Hepatocyte (in vitro differentiated cells): Measurements from ENCODE around the gene CPM. TPM values are rescaled to one million over a fixed set of nuclear protein-coding genes. Genes with fewer than 3 reads are reported as not detected.

Experiments used
- DNase-seq: peaks from one replicate; pipeline ENCODE4 v3.0.0-alpha.2; 2016; ENCODE audit warnings: low spot score
- H2AFZ ChIP-seq: fragments of 200-600 bp; sonication (generic); 2 replicates; pipeline ENCODE4 v1.6.0; 2016; ENCODE audit warnings: antibody characterized with exemption, mild to moderate bottlenecking
- H3K27ac ChIP-seq: fragments of 200-600 bp; sonication (generic); 2 replicates; pipeline ENCODE4 v1.5.1; 2016; ENCODE audit warnings: mild to moderate bottlenecking
- H3K27me3 ChIP-seq: fragments of 200-600 bp; sonication (generic); 2 replicates; pipeline ENCODE4 v1.6.1; 2016
- H3K36me3 ChIP-seq: fragments of 200-600 bp; sonication (generic); replicated peaks from 2 replicates; pipeline ENCODE4 v1.5.1; 2016; ENCODE audit warnings: low read depth; ENCODE audit not compliant: insufficient read depth
- H3K4me1 ChIP-seq: fragments of 200-600 bp; sonication (generic); 2 replicates; pipeline ENCODE4 v1.5.1; 2016; ENCODE audit warnings: mild to moderate bottlenecking, moderate library complexity; ENCODE audit not compliant: insufficient read depth
- H3K4me2 ChIP-seq: fragments of 200-600 bp; sonication (generic); 2 replicates; pipeline ENCODE4 v1.6.0; 2016
- H3K4me3 ChIP-seq: fragments of 200-600 bp; sonication (generic); 2 replicates; pipeline ENCODE4 v1.5.1; 2016; ENCODE audit warnings: mild to moderate bottlenecking
- H3K79me2 ChIP-seq: fragments of 200-600 bp; sonication (generic); 2 replicates; pipeline ENCODE4 v1.6.0; 2017; ENCODE audit warnings: mild to moderate bottlenecking
- H3K9me2 ChIP-seq: fragments of 200-600 bp; sonication (generic); replicated peaks from 2 replicates; pipeline ENCODE4 v1.6.0; 2017; ENCODE audit warnings: mild to moderate bottlenecking; ENCODE audit not compliant: insufficient read depth
- H3K9me3 ChIP-seq: fragments of 200-600 bp; sonication (generic); 2 replicates; pipeline ENCODE4 v1.5.1; 2016; ENCODE audit warnings: low read depth, mild to moderate bottlenecking
- H4K20me1 ChIP-seq: fragments of 200-600 bp; sonication (generic); 2 replicates; pipeline ENCODE4 v1.6.0; 2016; ENCODE audit warnings: mild to moderate bottlenecking; ENCODE audit not compliant: insufficient read depth, poor library complexity, severe bottlenecking
- EZH2 ChIP-seq: fragments of 200-600 bp; sonication (generic); IDR thresholded peaks from 2 replicates; pipeline ENCODE4 v1.6.1; 2016; ENCODE audit warnings: antibody characterized with exemption, mild to moderate bottlenecking, borderline replicate concordance
- EZH2phosphoT487 ChIP-seq: fragments of 200-600 bp; sonication (generic); IDR thresholded peaks from one replicate; pipeline ENCODE4 v1.6.1; 2018; ENCODE audit warnings: antibody characterized with exemption, mild to moderate bottlenecking, low read depth, moderate library complexity; ENCODE audit not compliant: unreplicated experiment, severe bottlenecking
- WGBS: methylation state at CpG from one replicate; pipeline ENCODE4 v1.1.6; 2016; ENCODE audit warnings: low lambda C conversion rate; ENCODE audit errors: missing lambda C conversion rate; 5-methylcytosine and 5-hydroxymethylcytosine counted together
- polyA plus RNA-seq: library from polyadenylated mRNA; unstranded; fragments of >200 nt; fragmentation: Nextera tagmentation; extraction: Ambion mirVana; gene quantifications from 2 replicates; pipeline ENCODE4 v1.2.1, GENCODE V29; 2016
- total RNA-seq: library from RNA; depleted of rRNA; stranded (reverse); fragments of >200 nt; gene quantifications from 2 replicates; pipeline ENCODE4 v1.2.3, GENCODE V29; 2014
- TF ChIP-seq, protein P1 (sequence below): fragments of 200-600 bp; sonication (generic); IDR thresholded peaks from 2 replicates; pipeline ENCODE4 v1.5.1; 2016; ENCODE audit warnings: antibody characterized with exemption, mild to moderate bottlenecking; ENCODE audit not compliant: poor library complexity

Gene CPM
- total and polyA plus RNA-seq, 2 experiments from 2014 or later, result 26.8 to 28.0 TPM

DNA sequence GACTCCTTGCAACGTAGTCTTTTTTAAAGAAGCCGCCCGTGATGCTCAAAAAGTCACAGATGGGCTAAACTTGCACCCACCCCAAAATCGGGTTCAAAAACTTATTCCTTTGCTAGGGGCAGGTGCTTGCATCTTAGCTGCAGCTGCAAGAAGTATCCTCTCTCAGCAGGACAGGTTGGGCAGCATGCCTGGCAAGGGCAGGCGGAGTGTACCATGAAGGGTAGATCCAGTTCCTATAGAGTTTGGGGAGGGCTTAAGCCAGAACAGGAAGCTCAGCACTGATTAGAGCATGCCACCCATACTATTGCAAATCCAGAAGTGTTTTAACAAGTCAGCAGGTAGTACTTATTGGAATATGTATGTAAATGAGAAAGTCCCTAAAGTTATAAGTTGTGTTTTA, 48.7 kb downstream of the CPM start:
- no peaks in the 10 kb centered on the region for H3K4me1 ChIP-seq
- no peak overlapping the region for H3K27ac ChIP-seq
- WGBS, result 96% methylated on average over 5 of the region's 5 CpGs
- H2AFZ ChIP-seq, result no peak overlapping the region
- H3K79me2 ChIP-seq, result no peaks in the 10 kb centered on the region
- no peaks in the 10 kb centered on the region for H3K36me3 ChIP-seq
- no peak overlapping the region for H3K4me2 ChIP-seq
- H3K9me2 ChIP-seq, result no peaks in the 10 kb centered on the region
- H3K9me3 ChIP-seq, result no peaks in the 10 kb centered on the region
- H4K20me1 ChIP-seq, result no peaks in the 10 kb centered on the region
- DNase-seq, result no peak
- H3K27me3 ChIP-seq, result no peaks in the 10 kb centered on the region
- no peak overlapping the region for H3K4me3 ChIP-seq
- TF ChIP-seq EZH2phosphoT487 (no peak), EZH2 (no peak)
- TF ChIP-seq, protein P1, sequence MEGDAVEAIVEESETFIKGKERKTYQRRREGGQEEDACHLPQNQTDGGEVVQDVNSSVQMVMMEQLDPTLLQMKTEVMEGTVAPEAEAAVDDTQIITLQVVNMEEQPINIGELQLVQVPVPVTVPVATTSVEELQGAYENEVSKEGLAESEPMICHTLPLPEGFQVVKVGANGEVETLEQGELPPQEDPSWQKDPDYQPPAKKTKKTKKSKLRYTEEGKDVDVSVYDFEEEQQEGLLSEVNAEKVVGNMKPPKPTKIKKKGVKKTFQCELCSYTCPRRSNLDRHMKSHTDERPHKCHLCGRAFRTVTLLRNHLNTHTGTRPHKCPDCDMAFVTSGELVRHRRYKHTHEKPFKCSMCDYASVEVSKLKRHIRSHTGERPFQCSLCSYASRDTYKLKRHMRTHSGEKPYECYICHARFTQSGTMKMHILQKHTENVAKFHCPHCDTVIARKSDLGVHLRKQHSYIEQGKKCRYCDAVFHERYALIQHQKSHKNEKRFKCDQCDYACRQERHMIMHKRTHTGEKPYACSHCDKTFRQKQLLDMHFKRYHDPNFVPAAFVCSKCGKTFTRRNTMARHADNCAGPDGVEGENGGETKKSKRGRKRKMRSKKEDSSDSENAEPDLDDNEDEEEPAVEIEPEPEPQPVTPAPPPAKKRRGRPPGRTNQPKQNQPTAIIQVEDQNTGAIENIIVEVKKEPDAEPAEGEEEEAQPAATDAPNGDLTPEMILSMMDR, result no peak

DNA sequence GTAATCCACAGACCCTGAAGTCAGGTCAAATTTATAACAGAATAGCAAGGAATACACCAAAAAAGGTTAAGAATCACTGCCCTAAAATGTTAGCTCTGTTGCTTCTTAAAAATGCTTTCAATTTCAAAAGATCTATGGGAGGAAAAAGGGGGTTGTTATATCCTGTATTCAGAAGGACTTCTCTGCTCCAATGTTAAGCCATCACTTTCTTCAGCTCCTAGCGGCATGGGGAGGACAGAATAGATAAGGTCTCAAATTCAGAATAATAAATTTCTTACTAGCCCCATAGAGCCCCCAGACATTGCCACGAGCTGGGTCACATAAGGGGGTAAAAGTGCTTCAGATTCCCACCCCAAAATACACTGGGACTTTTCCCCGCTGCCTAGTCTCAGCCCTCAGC, 49.8 kb downstream of the CPM start:
- H3K27ac ChIP-seq, result no peak overlapping the region
- no peak overlapping the region for H3K4me3 ChIP-seq
- no peak for DNase-seq
- no peak overlapping the region for H2AFZ ChIP-seq
- H3K9me3 ChIP-seq, result no peaks in the 10 kb centered on the region
- H3K79me2 ChIP-seq, result no peaks in the 10 kb centered on the region
- TF ChIP-seq EZH2 (no peak), EZH2phosphoT487 (no peak)
- TF ChIP-seq, protein P1, result no peak
- no peaks in the 10 kb centered on the region for H3K27me3 ChIP-seq
- no peak overlapping the region for H3K4me2 ChIP-seq
- no peaks in the 10 kb centered on the region for H3K9me2 ChIP-seq
- H3K36me3 ChIP-seq, result no peaks in the 10 kb centered on the region
- H4K20me1 ChIP-seq, result no peaks in the 10 kb centered on the region
- 90% methylated on average over 3 of the region's 3 CpGs for WGBS
- H3K4me1 ChIP-seq, result no peaks in the 10 kb centered on the region

DNA sequence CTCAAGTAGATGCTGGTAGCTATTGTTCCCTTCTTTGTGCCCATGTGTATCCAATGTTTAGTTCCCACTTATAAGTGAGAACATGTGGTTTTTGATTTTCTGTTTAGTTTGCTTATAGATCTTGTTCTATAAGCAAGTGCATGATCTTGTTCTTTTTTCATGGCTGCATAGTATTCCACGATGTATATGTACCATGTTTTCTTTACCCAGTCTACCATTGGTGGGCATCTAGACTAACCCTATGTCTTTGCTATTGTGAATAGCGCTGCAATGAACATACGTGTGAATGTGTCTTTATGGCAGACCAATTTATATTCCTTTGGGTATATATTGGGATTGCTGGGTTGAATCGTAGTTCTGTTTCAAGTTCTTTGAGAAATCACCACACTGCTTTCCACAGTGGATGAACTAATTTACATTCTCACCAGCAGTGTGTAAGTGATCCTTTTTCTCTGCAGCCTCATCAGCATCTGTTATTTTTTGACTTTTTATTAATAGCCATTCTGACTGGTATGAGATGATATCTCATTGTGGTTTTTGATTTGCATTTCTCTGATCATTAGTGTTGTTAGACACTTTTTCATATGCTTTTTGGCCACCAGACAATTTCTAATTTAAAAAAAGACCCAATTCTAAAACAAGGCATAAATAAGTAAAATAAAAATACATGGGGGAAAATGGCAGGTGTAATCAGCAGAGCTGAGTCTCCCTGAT, 50.6 kb downstream of the CPM start:
- no peaks in the 10 kb centered on the region for H3K9me3 ChIP-seq
- no peaks in the 10 kb centered on the region for H3K36me3 ChIP-seq
- no peak overlapping the region for H3K27ac ChIP-seq
- no peak overlapping the region for H3K4me2 ChIP-seq
- H4K20me1 ChIP-seq, result no peaks in the 10 kb centered on the region
- TF ChIP-seq, protein P1, result no peak
- TF ChIP-seq EZH2 (no peak), EZH2phosphoT487 (no peak)
- H3K27me3 ChIP-seq, result no peaks in the 10 kb centered on the region
- no peaks in the 10 kb centered on the region for H3K79me2 ChIP-seq
- H2AFZ ChIP-seq, result no peak overlapping the region
- no peak for DNase-seq
- H3K9me2 ChIP-seq, result no peaks in the 10 kb centered on the region
- 96% methylated on average over 4 of the region's 4 CpGs for WGBS
- no peaks in the 10 kb centered on the region for H3K4me1 ChIP-seq
- H3K4me3 ChIP-seq, result no peak overlapping the region
